ENCODE measurements around the gene KAT7.

KAT7 gene

GRCh38 chr17:49862781-49863331 lies 74.4 kb downstream of the KAT7 start:
- POLR2A ChIA-PET: no interaction called here
- CTCF ChIA-PET: interaction anchor here (1.2 to 11.5 kb wide), 4 partner anchors 18 to 225 kb away, joined by 4 to 171 read pairs (median 8); partner anchors contain the start of gene DLX3
- no peak for DNase-seq (ENCODE audit: extremely low spot score)
- TF ChIP-seq, protein P1, sequence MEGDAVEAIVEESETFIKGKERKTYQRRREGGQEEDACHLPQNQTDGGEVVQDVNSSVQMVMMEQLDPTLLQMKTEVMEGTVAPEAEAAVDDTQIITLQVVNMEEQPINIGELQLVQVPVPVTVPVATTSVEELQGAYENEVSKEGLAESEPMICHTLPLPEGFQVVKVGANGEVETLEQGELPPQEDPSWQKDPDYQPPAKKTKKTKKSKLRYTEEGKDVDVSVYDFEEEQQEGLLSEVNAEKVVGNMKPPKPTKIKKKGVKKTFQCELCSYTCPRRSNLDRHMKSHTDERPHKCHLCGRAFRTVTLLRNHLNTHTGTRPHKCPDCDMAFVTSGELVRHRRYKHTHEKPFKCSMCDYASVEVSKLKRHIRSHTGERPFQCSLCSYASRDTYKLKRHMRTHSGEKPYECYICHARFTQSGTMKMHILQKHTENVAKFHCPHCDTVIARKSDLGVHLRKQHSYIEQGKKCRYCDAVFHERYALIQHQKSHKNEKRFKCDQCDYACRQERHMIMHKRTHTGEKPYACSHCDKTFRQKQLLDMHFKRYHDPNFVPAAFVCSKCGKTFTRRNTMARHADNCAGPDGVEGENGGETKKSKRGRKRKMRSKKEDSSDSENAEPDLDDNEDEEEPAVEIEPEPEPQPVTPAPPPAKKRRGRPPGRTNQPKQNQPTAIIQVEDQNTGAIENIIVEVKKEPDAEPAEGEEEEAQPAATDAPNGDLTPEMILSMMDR (IDR thresholded peaks at IDR 0.05; ENCODE audit: control extremely low read depth, extremely low read depth, low read depth, missing control alignments): no peak

DNA sequence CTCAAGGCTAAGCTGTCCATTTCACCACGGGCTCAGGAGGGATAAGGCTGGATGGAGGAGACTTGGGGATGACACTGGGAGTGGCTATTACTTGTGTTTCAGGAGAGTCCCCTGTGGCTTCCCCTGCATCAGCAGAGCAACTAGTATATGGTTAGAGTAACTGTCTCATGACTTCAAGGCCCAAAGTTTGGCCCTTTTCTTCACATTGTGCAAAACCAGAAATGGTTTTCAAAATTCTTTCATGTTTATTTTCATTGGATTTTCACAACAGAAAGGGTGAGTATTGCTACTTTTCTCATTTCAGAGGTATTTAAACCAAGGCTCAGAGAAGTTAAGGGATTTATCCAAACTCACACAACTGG lies 77.5 kb downstream of the KAT7 start:
- TF ChIP-seq, protein P1 (IDR thresholded peaks at IDR 0.05; ENCODE audit: control extremely low read depth, extremely low read depth, low read depth, missing control alignments): no peak
- DNase-seq (ENCODE audit: extremely low spot score): no peak
- ChIA-PET POLR2A (no interaction called here), CTCF (interaction anchor here (1.1 to 11.5 kb wide), 2 partner anchors 130 to 221 kb away, joined by 4 to 171 read pairs; partner anchors contain the start of gene DLX3)

GRCh38 chr17:49866882-49867413 lies 78.5 kb downstream of the KAT7 start:
- CTCF ChIA-PET: interaction anchor here (11.5 kb wide), 1 partner anchor 129 kb away, joined by 171 read pairs; the partner anchor contains the start of gene DLX3
- DNase-seq (ENCODE audit: extremely low spot score): no peak
- TF ChIP-seq, protein P1 (IDR thresholded peaks at IDR 0.05; ENCODE audit: control extremely low read depth, extremely low read depth, low read depth, missing control alignments): no peak
- POLR2A ChIA-PET: interaction anchor here (0.6 kb wide), 1 partner anchor 137 kb away, joined by 3 read pairs; no protein-coding TSS in a partner anchor

DNA sequence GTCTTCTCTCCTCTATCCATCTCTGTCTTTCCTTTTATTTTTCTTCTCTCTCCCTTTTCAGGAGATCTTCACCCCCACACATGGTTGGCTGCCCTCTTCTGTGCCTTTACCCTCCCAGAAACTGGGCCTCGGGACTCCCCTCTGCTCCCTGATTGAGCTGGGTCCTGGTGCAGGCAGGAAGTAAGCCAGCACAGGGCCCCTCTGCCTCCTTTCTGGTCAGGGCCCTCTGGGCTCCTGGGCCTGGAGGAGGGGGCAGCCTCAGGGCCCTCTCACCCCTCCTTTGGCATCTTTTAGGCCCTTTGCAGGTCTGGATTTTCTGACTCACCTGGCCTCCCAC lies 80.5 kb downstream of the KAT7 start:
- DNase-seq (ENCODE audit: extremely low spot score): no peak
- TF ChIP-seq, protein P1 (IDR thresholded peaks at IDR 0.05; ENCODE audit: control extremely low read depth, extremely low read depth, low read depth, missing control alignments): no peak
- POLR2A ChIA-PET: no interaction called here
- CTCF ChIA-PET: interaction anchor here (1.2 kb wide), 1 partner anchor 11 kb away, joined by 3 read pairs; no protein-coding TSS in a partner anchor

DNA sequence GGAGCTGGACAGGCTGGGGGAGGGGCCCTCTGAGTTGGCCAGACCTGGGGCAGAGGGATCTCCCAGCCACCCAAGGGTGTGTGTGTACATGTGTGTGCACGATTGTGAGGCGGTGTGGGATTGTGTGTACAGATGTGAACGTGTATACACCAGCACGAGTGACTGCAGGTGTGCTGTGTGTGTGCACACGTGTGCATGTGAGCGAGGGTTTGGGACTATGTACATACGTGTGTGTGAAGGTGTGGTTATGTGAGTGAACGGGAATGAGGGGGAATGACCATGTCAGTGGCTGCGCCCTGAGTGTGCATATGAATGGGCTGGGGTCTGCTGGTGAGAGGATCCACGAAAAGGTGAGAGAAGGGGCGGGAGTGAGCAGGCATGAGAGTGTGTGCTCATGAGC lies 81.8 kb downstream of the KAT7 start:
- CTCF ChIA-PET: interaction anchor here (1.6 to 1.7 kb wide), 2 partner anchors 9 to 128 kb away, joined by 3 to 5 read pairs; no protein-coding TSS in a partner anchor
- TF ChIP-seq, protein P1 (IDR thresholded peaks at IDR 0.05; ENCODE audit: control extremely low read depth, extremely low read depth, low read depth, missing control alignments): no peak
- POLR2A ChIA-PET: no interaction called here
- DNase-seq (ENCODE audit: extremely low spot score): no peak

DNA sequence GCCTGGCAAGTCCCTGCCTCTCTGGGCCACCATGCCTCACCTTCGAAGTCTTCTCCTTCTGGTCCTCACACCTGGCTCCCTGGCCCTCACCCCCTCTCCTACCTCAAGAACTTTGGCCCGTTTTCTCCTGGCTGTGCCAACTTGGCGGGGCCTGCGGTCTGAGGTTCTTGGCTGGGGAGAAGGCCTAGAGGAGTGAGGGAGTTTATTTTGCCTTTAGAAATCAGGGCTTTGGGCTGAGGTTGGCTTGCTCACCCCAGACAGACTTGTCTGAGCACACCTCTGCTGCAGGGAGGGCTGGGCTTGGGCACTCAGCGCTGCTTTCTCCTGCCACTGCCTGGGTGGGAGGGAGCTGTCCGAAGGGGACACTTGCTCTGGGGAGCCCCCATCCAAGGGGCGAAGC lies 82.7 kb downstream of the KAT7 start:
- CTCF ChIA-PET: interaction anchor here (0.7 to 1.7 kb wide), 5 partner anchors 9 to 127 kb away, joined by 3 to 8 read pairs (median 3); no protein-coding TSS in a partner anchor
- TF ChIP-seq, protein P1 (IDR thresholded peaks at IDR 0.05; ENCODE audit: control extremely low read depth, extremely low read depth, low read depth, missing control alignments): no peak
- POLR2A ChIA-PET: no interaction called here
- DNase-seq (ENCODE audit: extremely low spot score): no peak

Measured in GM10248 (cell line).